Measurements from ENCODE around the gene ANAPC5.

ANAPC5 gene

DNA sequence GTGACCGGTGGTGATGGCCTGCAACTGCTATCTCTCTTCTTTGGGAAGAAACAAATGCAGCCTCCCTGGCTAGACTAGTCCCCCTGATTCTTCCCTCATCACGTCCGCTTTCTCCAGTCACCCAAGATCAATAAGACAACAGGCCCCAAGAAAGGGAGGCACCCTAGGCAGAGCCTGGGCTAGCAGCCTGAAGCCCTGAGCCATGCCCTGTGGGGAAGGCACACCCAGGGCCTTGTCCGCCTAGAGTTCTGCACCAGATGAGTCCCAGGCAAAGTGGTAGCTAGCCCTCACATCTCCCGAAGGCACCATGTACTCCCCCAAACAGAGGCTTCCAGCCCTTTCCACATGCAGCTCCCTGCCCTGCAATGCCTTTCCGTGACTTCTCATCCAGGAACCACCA lies 90.8 kb downstream of the ANAPC5 start:
- Histone ChIP-seq H3K4me3 (ENCODE audit: low read depth in 1 of 2, low read length in 1 of 2) (no peak overlapping the region), H3K9me3 (no peaks in the 10 kb centered on the region), H3K27ac (peak overlapping the region; percentile 5), H3K27me3 (no peaks in the 10 kb centered on the region), H3K36me3 (peaks cover 100% of the 10 kb centered on the region), H3K4me1 (ENCODE audit: control insufficient read depth in 1 of 2, insufficient read depth in 1 of 2, low read depth in 1 of 2, low read length in 1 of 2) (no peaks in the 10 kb centered on the region)
- TF ChIP-seq, protein P1, sequence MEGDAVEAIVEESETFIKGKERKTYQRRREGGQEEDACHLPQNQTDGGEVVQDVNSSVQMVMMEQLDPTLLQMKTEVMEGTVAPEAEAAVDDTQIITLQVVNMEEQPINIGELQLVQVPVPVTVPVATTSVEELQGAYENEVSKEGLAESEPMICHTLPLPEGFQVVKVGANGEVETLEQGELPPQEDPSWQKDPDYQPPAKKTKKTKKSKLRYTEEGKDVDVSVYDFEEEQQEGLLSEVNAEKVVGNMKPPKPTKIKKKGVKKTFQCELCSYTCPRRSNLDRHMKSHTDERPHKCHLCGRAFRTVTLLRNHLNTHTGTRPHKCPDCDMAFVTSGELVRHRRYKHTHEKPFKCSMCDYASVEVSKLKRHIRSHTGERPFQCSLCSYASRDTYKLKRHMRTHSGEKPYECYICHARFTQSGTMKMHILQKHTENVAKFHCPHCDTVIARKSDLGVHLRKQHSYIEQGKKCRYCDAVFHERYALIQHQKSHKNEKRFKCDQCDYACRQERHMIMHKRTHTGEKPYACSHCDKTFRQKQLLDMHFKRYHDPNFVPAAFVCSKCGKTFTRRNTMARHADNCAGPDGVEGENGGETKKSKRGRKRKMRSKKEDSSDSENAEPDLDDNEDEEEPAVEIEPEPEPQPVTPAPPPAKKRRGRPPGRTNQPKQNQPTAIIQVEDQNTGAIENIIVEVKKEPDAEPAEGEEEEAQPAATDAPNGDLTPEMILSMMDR (IDR thresholded peaks at IDR 0.05), result no peak

DNA sequence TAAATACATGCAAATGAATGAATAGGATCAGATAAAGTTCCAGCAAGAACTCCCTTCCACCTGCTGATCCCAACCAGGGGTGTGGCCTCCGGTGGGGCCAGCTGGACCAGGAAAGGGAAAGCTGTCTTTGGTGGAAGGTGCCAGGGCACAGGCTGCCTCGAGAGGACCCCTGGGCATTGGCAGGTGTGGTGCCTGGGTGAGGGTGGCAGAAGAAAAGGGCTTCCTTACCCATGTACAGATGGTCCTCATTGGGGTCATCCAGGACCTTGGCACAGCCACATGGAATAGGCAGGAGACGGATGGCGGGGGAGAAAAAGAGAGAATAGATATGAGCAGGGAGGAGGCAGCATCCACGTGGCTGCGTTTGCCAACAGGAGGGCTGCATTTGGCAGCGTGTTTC lies 92.1 kb downstream of the ANAPC5 start:
- H3K27me3 ChIP-seq, result no peaks in the 10 kb centered on the region
- no peak overlapping the region for H3K27ac ChIP-seq
- H3K4me1 ChIP-seq (ENCODE audit: control insufficient read depth in 1 of 2, insufficient read depth in 1 of 2, low read depth in 1 of 2, low read length in 1 of 2), result no peaks in the 10 kb centered on the region
- H3K36me3 ChIP-seq, result peaks cover 99% of the 10 kb centered on the region
- H3K4me3 ChIP-seq (ENCODE audit: low read depth in 1 of 2, low read length in 1 of 2), result no peak overlapping the region
- no peaks in the 10 kb centered on the region for H3K9me3 ChIP-seq
- TF ChIP-seq, protein P1 (IDR thresholded peaks at IDR 0.05), result no peak

DNA sequence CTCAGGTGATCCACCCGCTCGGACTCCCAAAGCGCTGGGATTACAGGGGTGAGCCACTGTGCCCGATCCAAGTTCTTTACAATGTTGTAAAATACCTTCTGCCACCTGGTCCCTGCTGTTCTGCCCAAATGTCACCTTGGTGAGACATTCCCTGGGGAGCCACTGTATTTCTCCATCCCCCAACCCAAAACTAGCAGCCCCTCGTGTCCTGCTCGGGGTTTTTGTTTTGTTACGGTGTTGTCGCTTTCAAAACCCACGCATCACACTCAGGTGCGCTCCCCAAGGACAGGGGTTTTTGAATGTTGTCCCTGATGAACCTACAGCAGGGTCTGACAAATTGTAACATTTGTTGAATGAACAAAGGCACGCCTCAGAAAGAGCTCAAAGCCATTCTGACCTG lies 93.1 kb downstream of the ANAPC5 start:
- no peaks in the 10 kb centered on the region for H3K9me3 ChIP-seq
- no peak overlapping the region for H3K27ac ChIP-seq
- H3K27me3 ChIP-seq, result no peaks in the 10 kb centered on the region
- no peak overlapping the region for H3K4me3 ChIP-seq (ENCODE audit: low read depth in 1 of 2, low read length in 1 of 2)
- no peaks in the 10 kb centered on the region for H3K4me1 ChIP-seq (ENCODE audit: control insufficient read depth in 1 of 2, insufficient read depth in 1 of 2, low read depth in 1 of 2, low read length in 1 of 2)
- peaks cover 98% of the 10 kb centered on the region for H3K36me3 ChIP-seq
- TF ChIP-seq, protein P1 (IDR thresholded peaks at IDR 0.05), result no peak

All from neutrophil (primary cell).